SK-MEL-5 (cell line): ENCODE measurements around the gene COQ2. TPM values are rescaled to one million over a fixed set of nuclear protein-coding genes. Genes with fewer than 3 reads are reported as not detected.

Source experiments
- DNase-seq: peaks from one replicate; pipeline ENCODE4 v3.0.0-alpha.2; 2016; ENCODE audit warnings: low read depth, low spot score
- in situ Hi-C: cut with HindIII; loops from 2 replicates; pipeline ENCODE4 v1.10.0; 2016; ENCODE audit warnings: low sequenced_read_pairs, high pct_unique_total_duplicates, low pct_unique_long_range_greater_than_20kb
- small RNA-seq, 2 experiments: library from RNA; depleted of rRNA; stranded (forward); fragments of <200 nt; gene quantifications; one replicate each; pipeline ENCODE3, GENCODE V24; 2014
- total RNA-seq: library from RNA; depleted of rRNA; stranded (reverse); fragments of >200 nt; shearing (Covaris generic); gene quantifications from 2 replicates; pipeline ENCODE4 v1.2.3, GENCODE V29; 2014; rRNA removed

The COQ2 gene
- total RNA-seq, 1 experiment from 2014 or later, result 10.8 TPM

GRCh38 chr4:83232082-83232481, 52.5 kb downstream of the COQ2 start:
- DNase-seq, result no peak
- in situ Hi-C loops, result no loop called here

- in situ Hi-C loops, result no loop called here
- no peak for DNase-seq
These were observed 53.0 kb downstream of the COQ2 start for GRCh38 chr4:83231620-83232076.

GRCh38 chr4:83230928-83231327, 53.7 kb downstream of the COQ2 start:
- in situ Hi-C loops, result no loop called here
- no peak for DNase-seq

GRCh38 chr4:83229791-83230190, 54.8 kb downstream of the COQ2 start:
- DNase-seq, result no peak
- in situ Hi-C loops, result no loop called here

DNA sequence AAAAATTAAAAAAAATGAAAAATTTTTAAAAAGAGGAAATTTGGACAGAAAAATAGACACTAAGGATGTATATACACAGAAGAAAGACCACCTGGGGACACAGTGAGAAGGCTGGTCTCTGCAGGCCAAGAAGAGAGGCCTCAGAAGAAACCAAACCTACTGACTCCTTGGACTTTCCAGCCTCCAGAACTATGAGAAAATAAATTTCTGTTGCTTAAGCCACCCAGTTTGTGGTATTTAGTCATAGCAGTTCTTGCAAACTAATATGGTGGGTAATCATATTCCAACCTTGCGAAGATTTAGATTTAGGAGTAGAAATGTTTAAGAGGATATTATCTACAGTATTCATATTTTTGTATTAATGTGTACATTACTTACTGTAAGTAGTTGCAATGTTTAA, 56.4 kb downstream of the COQ2 start:
- DNase-seq, result no peak
- in situ Hi-C loops, result no loop called here

- DNase-seq, result no peak
- in situ Hi-C loops, result no loop called here
These were observed 59.9 kb downstream of the COQ2 start for GRCh38 chr4:83224502-83225197.

DNA sequence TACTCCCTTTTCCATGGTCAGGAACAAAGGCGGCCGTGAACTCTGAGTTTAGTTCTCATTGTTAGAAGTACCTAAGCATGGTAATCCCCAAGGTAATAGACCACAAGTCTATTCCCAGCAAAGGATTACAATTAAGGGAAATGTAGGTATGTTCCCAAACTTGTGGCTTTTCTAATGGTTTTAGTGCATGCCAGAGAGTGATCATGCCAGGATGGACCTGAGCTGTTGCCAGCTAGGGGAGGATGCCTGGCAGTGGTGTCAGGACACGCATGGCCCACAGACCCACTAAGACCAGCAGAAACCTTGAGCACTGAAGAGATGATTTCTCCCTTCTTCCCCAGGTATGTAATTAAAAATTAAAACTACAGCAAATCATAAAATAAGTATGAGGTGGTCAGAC, 60.8 kb downstream of the COQ2 start:
- DNase-seq, result no peak
- in situ Hi-C loops, result no loop called here

DNA sequence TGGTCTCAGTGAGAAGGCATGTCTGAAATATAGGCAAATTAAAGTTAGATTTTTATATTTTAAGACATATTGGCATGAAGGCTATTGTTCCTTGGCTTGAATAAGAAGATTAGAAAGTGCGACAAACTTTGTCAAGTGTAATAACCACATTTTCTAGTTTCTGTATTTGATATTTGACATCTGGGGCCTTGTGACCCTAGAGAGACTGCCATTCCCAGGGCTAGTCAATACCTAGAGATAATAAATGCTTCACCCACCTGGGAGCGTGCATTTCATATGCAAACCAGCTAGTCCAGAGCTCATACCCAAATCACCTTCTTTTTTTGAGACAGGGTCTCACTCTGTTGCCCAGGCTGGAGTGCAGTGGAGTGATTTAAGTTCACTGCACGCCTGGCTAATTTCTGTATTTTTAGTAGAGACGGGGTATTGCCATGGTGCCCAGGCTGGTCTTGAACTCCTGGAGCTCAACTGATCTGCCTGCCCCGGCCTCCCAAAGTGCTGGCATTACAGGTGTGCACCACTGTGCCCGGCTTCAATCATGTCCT, 62.6 kb downstream of the COQ2 start:
- in situ Hi-C loops, result no loop called here

GRCh38 chr4:83219344-83220331, 65.0 kb downstream of the COQ2 start:
- in situ Hi-C loops, result no loop called here

More for the DNA sequence above, 62.6 kb downstream of the COQ2 start:
- no peak for DNase-seq

DNA sequence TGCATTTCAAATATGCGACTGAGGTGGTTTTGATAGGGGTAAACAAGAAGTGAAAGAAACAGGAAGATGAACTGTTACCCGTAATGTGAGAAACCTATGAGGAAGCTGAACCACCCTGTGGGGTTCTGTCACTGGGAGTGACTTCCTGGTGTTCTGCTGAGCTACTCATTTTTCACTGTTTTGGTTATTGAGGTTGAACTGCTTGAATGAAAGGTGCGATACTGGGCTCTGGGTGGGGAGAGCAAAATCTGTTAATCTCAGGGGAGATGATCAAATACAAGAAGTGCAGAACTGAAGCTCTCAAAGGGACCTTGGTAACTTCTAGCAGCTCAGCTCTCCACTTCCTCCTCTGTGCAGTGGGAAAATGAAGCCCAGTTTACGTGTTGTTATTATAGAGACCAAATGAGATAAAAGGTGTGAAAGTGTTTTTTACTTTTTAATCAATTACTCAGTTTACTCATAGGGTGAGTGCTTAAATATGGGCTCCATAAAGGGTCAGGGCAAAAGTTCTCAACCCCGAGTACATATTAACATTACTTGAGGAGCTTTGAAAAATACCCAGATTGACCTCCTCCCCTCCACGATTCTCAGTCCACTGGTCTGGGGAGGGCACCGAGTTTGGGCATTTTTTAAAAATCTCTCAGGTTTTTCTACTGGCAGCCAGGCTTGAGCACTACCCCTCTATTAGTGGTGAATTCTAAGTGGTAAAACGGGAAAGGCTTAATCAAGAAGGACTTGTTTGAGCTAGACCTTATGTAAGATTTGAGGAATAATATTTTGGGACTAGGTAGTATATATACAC, 66.7 kb downstream of the COQ2 start:
- no peak for DNase-seq
- in situ Hi-C loops, result no loop called here

More at GRCh38 chr4:83219344-83220331, 65.0 kb downstream of the COQ2 start:
- DNase-seq, result no peak

DNA sequence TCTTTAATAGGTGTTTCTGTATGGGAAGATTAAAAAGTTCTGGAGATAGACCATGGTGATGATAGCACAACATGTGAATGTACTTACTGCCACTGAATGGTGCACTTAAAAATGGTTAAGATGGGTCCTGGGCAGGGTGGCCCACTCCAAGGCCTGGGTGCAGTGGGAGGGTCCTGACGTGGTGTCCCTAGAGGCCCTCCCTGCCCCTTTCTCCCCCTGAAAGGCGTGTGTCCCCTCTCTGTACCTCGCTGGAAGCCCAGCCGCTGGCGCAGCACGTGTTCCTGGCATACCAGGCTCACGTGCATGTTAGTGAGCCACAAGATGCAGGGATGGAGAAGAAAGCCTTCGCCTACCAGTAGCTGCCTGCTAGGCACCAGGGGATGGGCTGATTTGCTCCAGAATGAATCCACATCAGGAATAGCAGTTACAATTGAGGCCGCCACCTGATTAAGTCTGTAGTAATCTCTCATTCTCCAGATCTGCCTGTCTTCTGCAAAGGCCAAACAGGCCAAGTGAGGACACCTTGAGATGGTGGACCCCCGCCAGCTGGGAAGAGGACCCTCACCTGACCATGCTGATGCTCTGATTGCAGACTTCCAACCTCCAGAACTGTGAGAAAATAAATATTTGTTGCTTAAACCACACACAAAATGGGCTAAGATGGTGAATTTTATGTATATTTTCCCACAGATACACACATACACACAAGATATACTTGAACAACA, 67.5 kb downstream of the COQ2 start:
- DNase-seq, result no peak
- in situ Hi-C loops, result no loop called here

DNA sequence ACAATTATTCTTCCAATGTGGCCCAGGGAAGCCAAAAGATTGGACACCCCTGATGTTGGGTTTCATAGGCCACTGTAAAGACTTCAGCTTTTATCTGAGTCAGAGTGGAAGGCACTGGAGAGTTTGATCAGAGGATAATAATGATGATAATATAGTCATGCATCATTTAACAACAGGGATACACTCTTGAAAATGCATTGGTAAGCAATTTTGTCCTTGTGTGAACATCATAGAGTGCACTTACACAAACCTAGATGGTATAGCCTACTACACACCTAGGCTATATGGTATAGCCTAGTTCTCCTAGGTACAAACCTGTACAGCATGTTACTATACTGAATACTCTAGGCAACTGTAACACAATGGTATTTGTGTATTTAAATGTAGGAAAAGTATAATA, 70.5 kb downstream of the COQ2 start:
- in situ Hi-C loops, result no loop called here
- no peak for DNase-seq

Small RNA genes lying within 50 kb of the gene (small RNA-seq; reads per million reads assigned to genes)
- 0 reads per million in 2 experiments for gene AC114781.3

Other genes with a start within 250 kb of the COQ2 start
- gene COPS4, start 249.6 kb downstream of the COQ2 start, total RNA-seq, result 52.8 and 56.7 TPM in 2 replicates
- not detected in 2 replicates for gene PLAC8, start 170.1 kb downstream of the COQ2 start, total RNA-seq
- 5.7 and 7.4 TPM in 2 replicates for gene HPSE, start 50.0 kb upstream of the COQ2 start, total RNA-seq
- gene HELQ, start 171.0 kb upstream of the COQ2 start, total RNA-seq, result 10.5 and 10.9 TPM in 2 replicates
- gene MRPS18C, start 171.3 kb upstream of the COQ2 start, total RNA-seq, result 45.7 and 50.2 TPM in 2 replicates
- gene ABRAXAS1, start 200.3 kb upstream of the COQ2 start, total RNA-seq, result 12.1 and 14.0 TPM in 2 replicates